ENCODE measurements around the gene OSMR. TPM values are rescaled to one million over a fixed set of nuclear protein-coding genes. Genes with fewer than 3 reads are reported as not detected.

OSMR gene
- polyA plus RNA-seq, 1 donor from 2014 or later = not detected

DNA sequence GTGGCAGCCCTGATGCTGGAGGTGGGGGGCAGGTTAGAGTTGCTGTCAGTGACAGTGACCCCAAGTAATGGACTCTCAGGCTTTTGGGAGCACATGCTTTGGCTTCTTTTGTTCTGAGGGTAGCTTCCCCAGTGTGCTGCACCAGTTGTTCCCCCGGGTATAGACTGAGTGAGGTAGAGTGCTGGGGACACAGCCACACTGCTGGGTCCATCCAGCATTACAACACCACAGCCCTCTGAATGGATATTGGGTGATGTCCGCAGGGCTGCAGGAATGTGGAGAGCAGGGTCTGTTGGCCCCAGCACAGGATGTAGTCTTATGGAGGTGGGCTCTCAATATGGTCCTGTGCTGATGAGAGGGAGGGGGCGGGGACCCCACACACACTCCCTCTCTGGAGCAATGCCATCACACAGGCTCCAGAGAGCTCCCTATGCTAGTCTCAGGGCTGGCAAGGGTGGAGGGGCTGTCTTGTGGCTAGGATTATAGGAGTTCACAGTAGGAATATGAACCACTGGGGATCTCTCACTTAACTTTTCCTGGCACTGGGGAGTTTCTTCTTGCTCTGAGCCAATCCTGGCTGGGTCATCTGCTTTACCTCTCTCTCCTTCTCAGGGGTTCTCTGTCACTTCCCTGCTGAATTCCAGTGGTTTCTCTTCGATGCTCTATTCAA, 20.7 kb downstream of the OSMR start:
- Histone ChIP-seq H3K9me2 (ENCODE audit: insufficient read depth, low read length) (no peaks in the 10 kb centered on the region), H3K4me3 (ENCODE audit: low read length) (no peak overlapping the region), H3K27ac (ENCODE audit: low read length) (no peak overlapping the region), H3F3A (ENCODE audit: insufficient read depth, low read length, poor library complexity, severe bottlenecking) (no peaks in the 10 kb centered on the region), H3K36me3 (ENCODE audit: insufficient read depth, low read length) (no peaks in the 10 kb centered on the region), H3K4me2 (ENCODE audit: low read length) (no peak overlapping the region), H3K27me3 (ENCODE audit: insufficient read depth, low read depth, low read length) (no peaks in the 10 kb centered on the region), H3K9me3 (ENCODE audit: low read length) (peaks cover 3% of the 10 kb centered on the region), H3K79me2 (replicated peaks; ENCODE audit: insufficient read depth, low read length) (no peaks in the 10 kb centered on the region), H2AFZ (ENCODE audit: low read depth, low read length) (no peak overlapping the region), H4K20me1 (ENCODE audit: insufficient read depth) (no peaks in the 10 kb centered on the region), H3K9ac (ENCODE audit: low read length) (no peak overlapping the region)
- TF ChIP-seq MXI1 (conservative IDR thresholded peaks at IDR 0.05; ENCODE audit: poor library complexity, severe bottlenecking) = no peak
- TF ChIP-seq EZH2 (IDR thresholded peaks at IDR 0.05; ENCODE audit: borderline replicate concordance, insufficient read depth, low read length, poor library complexity, severe bottlenecking) = no peak
- TF ChIP-seq EP300 (conservative IDR thresholded peaks at IDR 0.05; ENCODE audit: poor library complexity, severe bottlenecking) = no peak
- no peak for TF ChIP-seq CTCF (IDR thresholded peaks at IDR 0.05; ENCODE audit: poor library complexity, severe bottlenecking)
- no peak for TF ChIP-seq TAF1 (IDR thresholded peaks at IDR 0.05; ENCODE audit: low read depth)
- TF ChIP-seq SMC3 (conservative IDR thresholded peaks at IDR 0.05; ENCODE audit: poor library complexity) = no peak
- no peak for TF ChIP-seq RAD21 (conservative IDR thresholded peaks at IDR 0.05)
- no peak for TF ChIP-seq REST (IDR thresholded peaks at IDR 0.05; ENCODE audit: borderline replicate concordance)
- TF ChIP-seq POLR2AphosphoS5 (IDR thresholded peaks at IDR 0.05) = no peak

- H4K20me1 ChIP-seq (ENCODE audit: insufficient read depth) = no peaks in the 10 kb centered on the region
- peaks cover 3% of the 10 kb centered on the region for H3K9me3 ChIP-seq (ENCODE audit: low read length)
- no peak overlapping the region for H3K4me2 ChIP-seq (ENCODE audit: low read length)
- H3K36me3 ChIP-seq (ENCODE audit: insufficient read depth, low read length) = no peaks in the 10 kb centered on the region
- no peak overlapping the region for H3K27ac ChIP-seq (ENCODE audit: low read length)
- TF ChIP-seq EP300 (conservative IDR thresholded peaks at IDR 0.05; ENCODE audit: poor library complexity, severe bottlenecking) (no peak), SMC3 (conservative IDR thresholded peaks at IDR 0.05; ENCODE audit: poor library complexity) (no peak), CTCF (IDR thresholded peaks at IDR 0.05; ENCODE audit: poor library complexity, severe bottlenecking) (no peak), TAF1 (IDR thresholded peaks at IDR 0.05; ENCODE audit: low read depth) (no peak), POLR2AphosphoS5 (IDR thresholded peaks at IDR 0.05) (no peak), REST (IDR thresholded peaks at IDR 0.05; ENCODE audit: borderline replicate concordance) (no peak), RAD21 (conservative IDR thresholded peaks at IDR 0.05) (no peak), EZH2 (IDR thresholded peaks at IDR 0.05; ENCODE audit: borderline replicate concordance, insufficient read depth, low read length, poor library complexity, severe bottlenecking) (no peak), MXI1 (conservative IDR thresholded peaks at IDR 0.05; ENCODE audit: poor library complexity, severe bottlenecking) (no peak)
- H3K4me3 ChIP-seq (ENCODE audit: low read length) = no peak overlapping the region
- H3F3A ChIP-seq (ENCODE audit: insufficient read depth, low read length, poor library complexity, severe bottlenecking) = no peaks in the 10 kb centered on the region
- no peaks in the 10 kb centered on the region for H3K27me3 ChIP-seq (ENCODE audit: insufficient read depth, low read depth, low read length)
- no peaks in the 10 kb centered on the region for H3K79me2 ChIP-seq (replicated peaks; ENCODE audit: insufficient read depth, low read length)
- H2AFZ ChIP-seq (ENCODE audit: low read depth, low read length) = no peak overlapping the region
- H3K9me2 ChIP-seq (ENCODE audit: insufficient read depth, low read length) = no peaks in the 10 kb centered on the region
- no peak overlapping the region for H3K9ac ChIP-seq (ENCODE audit: low read length)
These were observed 21.2 kb downstream of the OSMR start for GRCh38 chr5:38867032-38867398.
